ENCODE measurements around the gene TP53RK. TPM values are rescaled to one million over a fixed set of nuclear protein-coding genes. Genes with fewer than 3 reads are reported as not detected.

The TP53RK gene
- 11.9 to 14.1 TPM (median 13.4 TPM) in 5 replicates for total RNA-seq (2022; extraction: Qiagen RNA extraction; ENCODE audit: low read depth)

GRCh38 chr20:46689082-46689753 is at the start of gene TP53RK:
TP53RK (minus strand) TSS chr20:46689444; CDS start chr20:46689414, 30 bp downstream.

GRCh38 chr20:46709459-46710152 is 20.4 kb upstream of the TP53RK start, which contains the start of gene SLC2A10:
SLC2A10 (plus strand) TSS chr20:46709649; CDS start chr20:46709737, 88 bp downstream.

GRCh38 chr20:46651091-46651962 is 37.9 kb downstream of the TP53RK start, which contains the start of gene SLC13A3:
SLC13A3 (minus strand) TSS chr20:46651459; CDS start chr20:46651421, 38 bp downstream.

Other genes starting within 250 kb of the TP53RK start
- not detected in 5 replicates for gene ZNF334, start 175.9 kb downstream of the TP53RK start, total RNA-seq (2022; extraction: Qiagen RNA extraction; ENCODE audit: low read depth)
- not detected in 5 replicates for gene OCSTAMP, start 138.8 kb downstream of the TP53RK start, total RNA-seq (2022; extraction: Qiagen RNA extraction; ENCODE audit: low read depth)
- gene SLC13A3, start 38.0 kb downstream of the TP53RK start, total RNA-seq (2022; extraction: Qiagen RNA extraction; ENCODE audit: low read depth), result 0.21 TPM in 1 of 5 replicates, not detected in the others
- not detected in 5 replicates for gene SLC2A10, start 20.2 kb upstream of the TP53RK start, total RNA-seq (2022; extraction: Qiagen RNA extraction; ENCODE audit: low read depth)
- 2.4 to 3.8 TPM (median 2.6 TPM) in 5 replicates for gene EYA2, start 205.4 kb upstream of the TP53RK start, total RNA-seq (2022; extraction: Qiagen RNA extraction; ENCODE audit: low read depth)